MM.1S (cell line): Measurements from ENCODE around the gene GNLY.

Experiments
- CTCF ChIP-seq: fragments of 300-600 bp; sonication (generic); IDR thresholded peaks from 2 replicates; pipeline ENCODE4 v1.5.1; 2016; ENCODE audit warnings: antibody characterized with exemption, low read length, mixed read lengths
- EZH2 ChIP-seq: fragments of 300-600 bp; sonication (generic); optimal IDR thresholded peaks from 2 replicates; pipeline ENCODE3; 2017; ENCODE audit warnings: low read depth, mild to moderate bottlenecking, antibody characterized with exemption, low read length, mixed read lengths
- EZH2phosphoT487 ChIP-seq: fragments of 300-600 bp; sonication (generic); IDR thresholded peaks from 2 replicates; pipeline ENCODE4 v1.6.1; 2018; ENCODE audit warnings: antibody characterized with exemption, low read length

- TF ChIP-seq CTCF (no peak), EZH2phosphoT487 (no peak), EZH2 (no peak)
Observed at GRCh38 chr2:85672456-85672855, 21.7 kb upstream of the GNLY start.
